ENCODE measurements around the gene SLC6A18. TPM values are rescaled to one million over a fixed set of nuclear protein-coding genes. Genes with fewer than 3 reads are reported as not detected.
A peak's percentile ranks its signal among the peaks of the same experiment; 100 is the strongest.

The SLC6A18 gene
- polyA plus RNA-seq, 6 donors from 2014 or later = not detected

- H3K4me3 Mint-ChIP-seq = no peak overlapping the region
- H3K9me3 Mint-ChIP-seq = no peaks in the 10 kb centered on the region
- H3K4me1 Mint-ChIP-seq = no peaks in the 10 kb centered on the region
- DNase-seq (no peak), ATAC-seq (ENCODE audit: low read depth in 2 of 2) (no peak)
- peaks cover 0 to 9% (median 0%) of the 10 kb centered on the region in 3 donors for H3K27me3 Mint-ChIP-seq
- H3K36me3 Mint-ChIP-seq = no peaks in the 10 kb centered on the region
- no peak overlapping the region for H3K27ac Mint-ChIP-seq
Observed at GRCh38 chr5:1183424-1184162, 41.6 kb upstream of the SLC6A18 start.

DNA sequence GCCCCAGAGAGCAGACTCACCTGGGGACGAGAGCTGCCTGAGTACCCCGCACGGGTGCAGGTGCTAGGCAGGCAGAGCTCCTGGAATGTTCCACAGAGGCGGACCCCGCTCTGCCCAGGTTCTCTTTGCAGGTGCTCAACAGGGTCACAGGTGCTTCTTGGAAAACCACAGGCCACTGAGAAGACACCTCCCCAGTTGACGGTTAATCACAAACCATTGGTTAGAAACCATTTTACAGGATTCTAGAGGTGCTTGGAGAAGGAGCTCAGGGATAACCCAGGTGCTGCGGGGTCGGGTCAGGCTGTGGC lies 41.1 kb upstream of the SLC6A18 start:
- no peak for DNase-seq
- H3K27ac Mint-ChIP-seq = no peak overlapping the region
- no peak overlapping the region for H3K4me3 Mint-ChIP-seq
- no peak for ATAC-seq (ENCODE audit: low read depth in 2 of 2)
- H3K4me1 Mint-ChIP-seq = no peaks in the 10 kb centered on the region
- no peaks in the 10 kb centered on the region for H3K36me3 Mint-ChIP-seq
- peaks cover 0 to 12% (median 0%) of the 10 kb centered on the region in 3 donors for H3K27me3 Mint-ChIP-seq
- H3K9me3 Mint-ChIP-seq = no peaks in the 10 kb centered on the region

DNA sequence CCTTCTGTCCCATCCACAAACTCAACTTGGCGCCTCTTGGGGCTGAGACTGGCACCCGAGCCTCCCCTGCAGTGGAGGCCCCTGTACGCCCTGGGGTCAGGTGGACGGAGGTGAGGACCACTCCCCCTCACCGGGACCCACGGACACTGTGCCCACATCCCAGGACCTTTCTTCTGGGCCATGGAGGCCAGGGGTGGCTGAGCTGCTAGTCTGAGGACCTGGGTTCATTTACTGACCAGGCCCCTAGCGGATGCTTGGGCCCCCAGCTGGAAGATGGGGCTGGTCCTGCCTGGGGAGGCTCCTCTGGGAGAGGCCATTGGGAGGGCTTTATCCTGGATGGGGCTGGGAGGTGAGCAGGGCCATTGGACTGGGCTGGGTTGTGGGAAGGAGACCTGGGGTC lies 40.7 kb upstream of the SLC6A18 start:
- Mint-ChIP-seq H3K27me3 (peaks cover 0 to 14% (median 0%) of the 10 kb centered on the region in 3 donors), H3K9me3 (no peaks in the 10 kb centered on the region), H3K27ac (no peak overlapping the region), H3K36me3 (no peaks in the 10 kb centered on the region), H3K4me1 (no peaks in the 10 kb centered on the region), H3K4me3 (no peak overlapping the region)
- DNase-seq = no peak
- ATAC-seq (ENCODE audit: low read depth in 2 of 2) = no peak

DNA sequence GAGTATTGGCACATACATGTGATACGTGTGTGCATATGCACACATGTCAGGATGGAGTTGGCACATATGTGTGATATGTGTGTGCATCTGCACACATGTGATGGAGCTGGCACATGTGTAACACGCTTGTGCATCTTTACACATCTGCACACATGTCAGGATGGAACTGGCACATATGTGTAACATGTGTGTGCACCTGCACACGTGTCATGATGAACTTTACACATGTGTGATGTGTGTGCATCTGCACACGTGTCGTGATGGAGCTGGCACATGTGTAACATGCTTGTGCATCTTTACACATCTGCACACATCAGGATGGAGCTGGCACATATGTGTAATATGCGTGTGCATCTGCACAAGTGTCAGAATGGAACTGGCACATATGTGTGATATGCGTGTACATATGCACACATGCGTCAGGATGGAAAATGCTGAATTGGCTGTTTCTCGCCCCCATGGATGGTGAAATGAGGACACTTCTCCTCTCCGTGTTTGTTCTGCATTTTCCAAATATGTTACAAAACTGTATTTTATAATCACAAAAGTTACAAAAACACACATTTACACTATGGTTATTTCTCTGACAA lies 40.0 kb upstream of the SLC6A18 start:
- ATAC-seq (ENCODE audit: low read depth in 2 of 2) (no peak), DNase-seq (no peak)
- Mint-ChIP-seq H3K27ac (no peak overlapping the region), H3K4me1 (peaks cover 0 to 2% (median 0%) of the 10 kb centered on the region in 3 donors), H3K27me3 (peaks cover 0 to 18% (median 0%) of the 10 kb centered on the region in 3 donors), H3K36me3 (no peaks in the 10 kb centered on the region), H3K4me3 (no peak overlapping the region), H3K9me3 (no peaks in the 10 kb centered on the region)

DNA sequence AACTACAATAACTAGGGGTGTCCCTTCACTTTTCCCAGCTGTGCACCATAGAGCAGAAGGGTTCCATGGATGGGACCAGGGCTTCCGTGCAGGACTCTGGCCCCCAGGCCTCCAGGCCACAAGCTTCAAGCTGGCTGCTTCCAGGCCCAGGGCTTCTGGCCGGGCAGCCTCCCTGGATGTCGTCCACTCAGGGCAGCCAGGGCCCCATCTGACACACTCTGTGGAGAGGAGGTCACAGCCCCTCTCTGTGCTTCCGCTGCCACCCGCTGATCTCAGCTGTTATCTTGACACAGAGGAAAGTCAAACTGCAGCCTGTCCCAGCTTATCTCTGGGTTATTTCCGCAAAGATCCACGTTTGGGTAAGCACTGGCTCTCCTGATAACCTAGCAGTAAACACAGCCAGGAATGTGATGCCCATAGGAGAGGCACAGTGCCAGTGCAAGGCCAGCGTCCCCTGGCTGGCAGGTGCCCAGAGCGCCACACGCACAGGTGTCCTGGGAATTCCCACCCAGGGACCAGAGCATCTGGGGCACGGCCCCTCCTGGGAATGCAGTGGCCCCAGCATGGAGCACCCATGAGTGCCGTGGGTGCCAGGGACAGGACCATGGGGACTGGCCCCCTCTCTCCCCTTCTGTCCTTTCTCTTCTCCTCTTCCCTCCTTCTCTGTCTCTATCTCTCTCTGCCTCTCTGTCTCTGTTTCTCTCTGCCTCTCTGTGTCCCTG lies 39.4 kb upstream of the SLC6A18 start:
- Mint-ChIP-seq H3K36me3 (no peaks in the 10 kb centered on the region), H3K4me1 (peaks cover 0 to 3% (median 3%) of the 10 kb centered on the region in 3 donors)

DNA sequence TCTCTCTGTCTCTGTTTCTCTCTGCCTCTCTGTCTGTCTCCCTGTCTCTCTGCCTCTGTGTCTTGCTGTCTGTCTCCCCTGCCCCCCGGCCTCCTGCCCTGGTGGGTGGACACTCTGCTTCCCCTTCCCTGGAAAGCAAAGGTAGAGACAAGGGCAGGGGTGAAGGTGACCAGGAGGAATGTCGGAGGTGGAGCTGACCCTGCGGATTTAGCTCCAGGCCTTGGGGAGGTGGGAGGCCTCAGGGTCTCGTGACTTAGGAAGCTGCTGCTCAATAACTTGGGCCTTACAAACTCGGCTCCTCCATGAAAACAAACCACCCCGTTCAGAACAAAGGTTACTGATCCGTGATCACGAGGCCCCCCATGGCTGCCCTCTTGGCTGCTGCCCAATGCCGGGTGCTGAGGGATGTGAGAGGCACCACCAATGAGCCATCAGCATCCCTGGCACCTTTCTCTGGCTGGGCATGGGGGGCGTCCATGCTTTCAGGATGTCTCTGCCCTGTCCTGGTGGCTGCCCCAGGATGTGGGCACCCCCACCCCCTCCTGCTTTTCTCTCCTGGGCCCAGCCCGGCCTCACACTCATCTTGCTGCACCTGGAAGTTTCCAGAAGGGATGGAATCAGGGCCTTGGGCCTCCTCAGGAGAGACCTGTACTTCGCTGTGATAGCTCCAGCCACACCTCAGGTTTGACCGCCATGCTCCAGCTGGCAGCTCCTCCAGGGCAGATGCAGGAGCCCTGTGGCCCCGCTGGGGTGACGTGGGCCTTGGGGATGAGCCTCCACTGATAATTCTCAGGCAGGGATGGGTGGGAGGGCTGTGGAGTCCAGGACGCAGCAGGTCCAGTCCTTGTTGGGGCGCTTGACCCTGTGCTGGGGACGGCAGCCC lies 38.6 kb upstream of the SLC6A18 start:
- H3K4me3 Mint-ChIP-seq = no peak overlapping the region
- peaks cover 0 to 7% (median 6%) of the 10 kb centered on the region in 3 donors for H3K4me1 Mint-ChIP-seq
- peaks cover 0 to 31% (median 0%) of the 10 kb centered on the region in 3 donors for H3K27me3 Mint-ChIP-seq
- no peak for DNase-seq
- peaks cover 0 to 2% (median 0%) of the 10 kb centered on the region in 7 donors for H3K9me3 Mint-ChIP-seq
- no peak for ATAC-seq (ENCODE audit: low read depth in 2 of 2)
- H3K36me3 Mint-ChIP-seq = no peaks in the 10 kb centered on the region
- no peak overlapping the region for H3K27ac Mint-ChIP-seq

More for the DNA sequence above, 39.4 kb upstream of the SLC6A18 start:
- Mint-ChIP-seq H3K27me3 (peaks cover 0 to 24% (median 0%) of the 10 kb centered on the region in 3 donors), H3K9me3 (no peaks in the 10 kb centered on the region), H3K27ac (peak overlapping the region in 1 of 6 donors; percentile 24), H3K4me3 (no peak overlapping the region)
- DNase-seq (no peak), ATAC-seq (ENCODE audit: low read depth in 2 of 2) (no peak)

GRCh38 chr5:1187234-1187949 lies 37.8 kb upstream of the SLC6A18 start:
- Mint-ChIP-seq H3K9me3 (peaks cover 0 to 2% (median 0%) of the 10 kb centered on the region in 7 donors), H3K36me3 (no peaks in the 10 kb centered on the region), H3K4me1 (peaks cover 0 to 11% (median 6%) of the 10 kb centered on the region in 3 donors), H3K27ac (no peak overlapping the region), H3K4me3 (no peak overlapping the region), H3K27me3 (peaks cover 0 to 39% (median 7%) of the 10 kb centered on the region in 3 donors)
- ATAC-seq (ENCODE audit: low read depth in 2 of 2) (no peak), DNase-seq (no peak)

- H3K9me3 Mint-ChIP-seq = peaks cover 0 to 2% (median 0%) of the 10 kb centered on the region in 7 donors
- H3K4me3 Mint-ChIP-seq = no peak overlapping the region
- DNase-seq = no peak
- H3K27me3 Mint-ChIP-seq = peaks cover 0 to 43% (median 13%) of the 10 kb centered on the region in 3 donors
- H3K27ac Mint-ChIP-seq = no peak overlapping the region
- ATAC-seq (ENCODE audit: low read depth in 2 of 2) = no peak
- peaks cover 0 to 11% (median 6%) of the 10 kb centered on the region in 3 donors for H3K4me1 Mint-ChIP-seq
- H3K36me3 Mint-ChIP-seq = no peaks in the 10 kb centered on the region
Observed at GRCh38 chr5:1187950-1188334, 37.2 kb upstream of the SLC6A18 start.

GRCh38 chr5:1188464-1188863 lies 36.7 kb upstream of the SLC6A18 start:
- peaks cover 0 to 47% (median 15%) of the 10 kb centered on the region in 3 donors for H3K27me3 Mint-ChIP-seq
- H3K9me3 Mint-ChIP-seq = peaks cover 0 to 2% (median 0%) of the 10 kb centered on the region in 7 donors
- no peak overlapping the region for H3K27ac Mint-ChIP-seq
- no peak for ATAC-seq (ENCODE audit: low read depth in 2 of 2)
- H3K4me3 Mint-ChIP-seq = no peak overlapping the region
- no peaks in the 10 kb centered on the region for H3K36me3 Mint-ChIP-seq
- no peak for DNase-seq
- H3K4me1 Mint-ChIP-seq = peaks cover 0 to 11% (median 6%) of the 10 kb centered on the region in 3 donors

DNA sequence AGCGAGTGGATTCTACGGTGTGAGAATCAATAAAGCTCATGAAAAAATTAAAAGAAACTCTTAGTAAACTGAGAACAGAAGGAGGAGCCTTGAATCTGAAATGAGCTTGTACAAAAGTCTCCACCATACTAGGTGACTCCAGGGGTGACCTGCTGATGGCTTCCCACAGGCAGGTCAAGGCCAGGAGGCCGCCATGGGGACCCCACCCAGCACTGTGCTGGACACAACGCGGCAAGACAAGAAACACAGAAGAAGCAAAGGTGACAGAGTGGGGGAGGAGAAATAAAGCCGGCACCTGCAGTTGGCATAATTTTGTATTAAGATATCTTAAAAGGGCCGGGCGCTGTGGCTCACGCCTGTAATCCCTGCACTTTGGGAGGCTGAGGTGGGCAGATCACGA lies 35.9 kb upstream of the SLC6A18 start:
- Mint-ChIP-seq H3K4me1 (peaks cover 0 to 11% (median 6%) of the 10 kb centered on the region in 3 donors), H3K9me3 (peaks cover 0 to 2% (median 0%) of the 10 kb centered on the region in 7 donors), H3K36me3 (no peaks in the 10 kb centered on the region), H3K27ac (no peak overlapping the region), H3K27me3 (peaks cover 2 to 47% (median 15%) of the 10 kb centered on the region in 3 donors), H3K4me3 (no peak overlapping the region)
- no peak for ATAC-seq (ENCODE audit: low read depth in 2 of 2)
- no peak for DNase-seq

DNA sequence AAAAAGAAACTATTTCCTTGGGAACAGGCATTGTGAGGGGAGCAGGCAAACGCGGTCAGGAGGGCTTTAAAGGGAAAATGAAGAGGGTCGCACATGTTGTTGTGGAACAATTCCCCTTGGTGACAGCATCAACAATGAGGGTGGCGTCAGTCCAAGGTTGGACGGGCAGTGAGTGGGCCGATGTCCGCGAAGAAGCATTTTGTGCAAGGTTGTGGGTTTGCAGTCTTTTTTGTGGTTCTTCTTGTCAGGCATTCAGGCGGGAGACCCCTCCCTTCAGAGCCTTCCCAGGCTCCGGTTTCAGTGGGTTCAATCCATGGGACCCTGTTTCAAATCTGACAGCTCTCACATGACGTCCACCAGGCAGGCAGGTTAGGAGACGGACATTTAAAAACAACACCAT lies 34.9 kb upstream of the SLC6A18 start:
- H3K4me1 Mint-ChIP-seq = peaks cover 0 to 11% (median 6%) of the 10 kb centered on the region in 3 donors
- peak overlapping the region in 2 of 8 donors; percentile 30 to 60 for H3K4me3 Mint-ChIP-seq
- DNase-seq = no peak
- H3K36me3 Mint-ChIP-seq = no peaks in the 10 kb centered on the region
- peak overlapping the region in 2 of 6 donors; percentile 36 to 61 for H3K27ac Mint-ChIP-seq
- peaks cover 9 to 47% (median 15%) of the 10 kb centered on the region in 3 donors for H3K27me3 Mint-ChIP-seq
- H3K9me3 Mint-ChIP-seq = peaks cover 0 to 5% (median 0%) of the 10 kb centered on the region in 7 donors
- ATAC-seq (ENCODE audit: low read depth in 2 of 2) = no peak

GRCh38 chr5:1190837-1191239 lies 34.3 kb upstream of the SLC6A18 start:
- DNase-seq (no peak), ATAC-seq (ENCODE audit: low read depth in 2 of 2) (peak; percentile 27 to 51)
- peak overlapping the region in 2 of 6 donors; percentile 49 to 67 for H3K27ac Mint-ChIP-seq
- no peaks in the 10 kb centered on the region for H3K36me3 Mint-ChIP-seq
- peaks cover 0 to 5% (median 0%) of the 10 kb centered on the region in 7 donors for H3K9me3 Mint-ChIP-seq
- H3K4me3 Mint-ChIP-seq = peak overlapping the region in 6 of 8 donors; percentile 25 to 77 (median 37)
- peaks cover 9 to 46% (median 15%) of the 10 kb centered on the region in 3 donors for H3K27me3 Mint-ChIP-seq
- H3K4me1 Mint-ChIP-seq = peaks cover 0 to 11% (median 6%) of the 10 kb centered on the region in 3 donors
